GM21515 (cell line): ENCODE results near the gene FOXL3.

Experiments used
- ATAC-seq: cut with Tn5 transposase; IDR thresholded peaks from one replicate; pipeline ENCODE4 v1.9.1; 2021; ENCODE audit not compliant: unreplicated experiment

FOXL3 gene

GRCh38 chr7:265998-266850, 23.7 kb upstream of the FOXL3 start:
- ATAC-seq: no peak

- no peak for ATAC-seq
Observed at GRCh38 chr7:266851-267840, 22.8 kb upstream of the FOXL3 start.

- no peak for ATAC-seq
Observed at GRCh38 chr7:268991-269390, 21.0 kb upstream of the FOXL3 start.

- ATAC-seq: no peak
Observed at GRCh38 chr7:269721-270120, 20.2 kb upstream of the FOXL3 start.

- no peak for ATAC-seq
Observed at GRCh38 chr7:270351-270983, 19.5 kb upstream of the FOXL3 start.

GRCh38 chr7:271266-272107, 18.5 kb upstream of the FOXL3 start:
- no peak for ATAC-seq

- ATAC-seq: no peak
Observed at GRCh38 chr7:272108-272615, 17.8 kb upstream of the FOXL3 start.

- no peak for ATAC-seq
Observed at GRCh38 chr7:272631-273030, 17.3 kb upstream of the FOXL3 start.

- no peak for ATAC-seq
Observed at GRCh38 chr7:273327-273726, 16.6 kb upstream of the FOXL3 start.

- ATAC-seq: no peak
Observed at GRCh38 chr7:274266-274665, 15.7 kb upstream of the FOXL3 start.

- ATAC-seq: no peak
Observed at GRCh38 chr7:276230-276835, 13.6 kb upstream of the FOXL3 start.

- ATAC-seq: no peak
Observed at GRCh38 chr7:277228-277627, 12.7 kb upstream of the FOXL3 start.

- no peak for ATAC-seq
Observed at GRCh38 chr7:278081-278480, 11.9 kb upstream of the FOXL3 start.

GRCh38 chr7:279821-280220, 10.1 kb upstream of the FOXL3 start:
- no peak for ATAC-seq

- ATAC-seq: no peak
Observed at GRCh38 chr7:280461-280860, 9.5 kb upstream of the FOXL3 start.

- no peak for ATAC-seq
Observed at GRCh38 chr7:281637-282036, 8.3 kb upstream of the FOXL3 start.

- ATAC-seq: no peak
Observed at GRCh38 chr7:282621-283020, 7.3 kb upstream of the FOXL3 start.

- no peak for ATAC-seq
Observed at GRCh38 chr7:284762-285722, 4.9 kb upstream of the FOXL3 start.

GRCh38 chr7:285731-286130, 4.2 kb upstream of the FOXL3 start:
- no peak for ATAC-seq
